ENCODE results near the gene RIPOR3.

- no peak for TF ChIP-seq CTCF (IDR thresholded peaks at IDR 0.05)
- no peak for TF ChIP-seq POLR2A (IDR thresholded peaks at IDR 0.05)
These were observed 4.5 kb downstream of the RIPOR3 start for GRCh38 chr20:50686821-50687220.
